D721Med (cell line): ENCODE measurements around the gene NCAPG2.

ENCODE experiments used
- DNase-seq: peaks from one replicate; pipeline ENCODE4 v3.0.0; 2011; ENCODE audit warnings: low spot score; ENCODE audit not compliant: insufficient read length
- FAIRE-seq: peaks from 2 replicates; lab custom pipeline; 2011; peaks lifted over from hg19 to GRCh38; lab: Jason Lieb, UNC
- TF ChIP-seq, protein P1 (sequence below): IDR thresholded peaks from 2 replicates; pipeline ENCODE4 v1.5.1; 2012; ENCODE audit warnings: mild to moderate bottlenecking, control low read depth; ENCODE audit not compliant: insufficient read depth; ENCODE audit errors: missing control alignments

Gene NCAPG2

DNA sequence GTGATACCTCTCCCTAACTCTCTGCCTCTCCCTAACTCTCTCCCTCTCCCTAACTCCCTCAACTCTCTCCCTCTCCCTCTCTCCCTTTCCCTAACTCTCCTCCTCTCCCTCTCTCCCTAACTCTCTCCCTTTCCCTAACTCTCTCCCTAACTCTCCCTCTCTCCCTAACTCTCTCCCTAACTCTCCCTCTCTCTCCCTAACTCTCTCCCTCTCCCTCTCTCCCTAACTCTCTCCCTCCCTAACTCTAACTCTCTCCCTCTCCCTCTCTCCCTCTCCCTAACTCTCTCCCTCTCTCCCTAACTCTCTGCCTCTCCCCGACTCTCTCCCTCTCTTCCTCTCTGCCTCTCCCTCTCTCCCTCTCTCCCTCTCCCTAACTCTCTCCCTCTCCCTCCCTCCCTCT, 115.0 kb downstream of the NCAPG2 start:
- no peak for FAIRE-seq
- TF ChIP-seq, protein P1, sequence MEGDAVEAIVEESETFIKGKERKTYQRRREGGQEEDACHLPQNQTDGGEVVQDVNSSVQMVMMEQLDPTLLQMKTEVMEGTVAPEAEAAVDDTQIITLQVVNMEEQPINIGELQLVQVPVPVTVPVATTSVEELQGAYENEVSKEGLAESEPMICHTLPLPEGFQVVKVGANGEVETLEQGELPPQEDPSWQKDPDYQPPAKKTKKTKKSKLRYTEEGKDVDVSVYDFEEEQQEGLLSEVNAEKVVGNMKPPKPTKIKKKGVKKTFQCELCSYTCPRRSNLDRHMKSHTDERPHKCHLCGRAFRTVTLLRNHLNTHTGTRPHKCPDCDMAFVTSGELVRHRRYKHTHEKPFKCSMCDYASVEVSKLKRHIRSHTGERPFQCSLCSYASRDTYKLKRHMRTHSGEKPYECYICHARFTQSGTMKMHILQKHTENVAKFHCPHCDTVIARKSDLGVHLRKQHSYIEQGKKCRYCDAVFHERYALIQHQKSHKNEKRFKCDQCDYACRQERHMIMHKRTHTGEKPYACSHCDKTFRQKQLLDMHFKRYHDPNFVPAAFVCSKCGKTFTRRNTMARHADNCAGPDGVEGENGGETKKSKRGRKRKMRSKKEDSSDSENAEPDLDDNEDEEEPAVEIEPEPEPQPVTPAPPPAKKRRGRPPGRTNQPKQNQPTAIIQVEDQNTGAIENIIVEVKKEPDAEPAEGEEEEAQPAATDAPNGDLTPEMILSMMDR: no peak

DNA sequence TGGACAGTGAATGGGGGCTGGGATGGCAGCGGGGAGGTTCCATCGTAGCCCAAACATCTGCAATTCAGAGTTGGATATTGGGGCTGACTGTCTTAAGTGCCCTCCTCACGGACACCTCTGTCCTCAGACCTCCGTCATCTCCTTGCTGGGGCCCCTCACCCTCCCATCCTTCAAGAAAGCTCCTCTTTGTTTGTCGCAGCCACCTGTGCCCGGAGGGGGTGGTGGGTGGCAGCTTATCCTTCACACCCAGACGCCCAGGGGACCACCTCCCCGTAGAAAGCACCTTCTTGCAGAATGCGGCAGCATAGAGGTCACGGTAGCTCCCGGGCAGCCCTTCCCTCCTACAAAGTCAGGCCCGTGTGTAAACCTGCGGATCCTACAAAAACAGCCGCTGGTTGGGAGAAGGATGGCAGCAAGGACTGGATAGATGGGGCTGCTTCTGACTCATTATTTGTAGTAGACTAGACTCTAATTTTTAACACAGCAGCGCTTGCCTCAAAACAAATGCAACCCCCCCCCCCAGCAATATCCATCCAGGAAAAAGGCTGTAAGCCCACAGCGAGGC, 115.6 kb downstream of the NCAPG2 start:
- TF ChIP-seq, protein P1: no peak
- FAIRE-seq (no peak), DNase-seq (no peak)

More for the DNA sequence above, 115.0 kb downstream of the NCAPG2 start:
- DNase-seq: no peak

DNA sequence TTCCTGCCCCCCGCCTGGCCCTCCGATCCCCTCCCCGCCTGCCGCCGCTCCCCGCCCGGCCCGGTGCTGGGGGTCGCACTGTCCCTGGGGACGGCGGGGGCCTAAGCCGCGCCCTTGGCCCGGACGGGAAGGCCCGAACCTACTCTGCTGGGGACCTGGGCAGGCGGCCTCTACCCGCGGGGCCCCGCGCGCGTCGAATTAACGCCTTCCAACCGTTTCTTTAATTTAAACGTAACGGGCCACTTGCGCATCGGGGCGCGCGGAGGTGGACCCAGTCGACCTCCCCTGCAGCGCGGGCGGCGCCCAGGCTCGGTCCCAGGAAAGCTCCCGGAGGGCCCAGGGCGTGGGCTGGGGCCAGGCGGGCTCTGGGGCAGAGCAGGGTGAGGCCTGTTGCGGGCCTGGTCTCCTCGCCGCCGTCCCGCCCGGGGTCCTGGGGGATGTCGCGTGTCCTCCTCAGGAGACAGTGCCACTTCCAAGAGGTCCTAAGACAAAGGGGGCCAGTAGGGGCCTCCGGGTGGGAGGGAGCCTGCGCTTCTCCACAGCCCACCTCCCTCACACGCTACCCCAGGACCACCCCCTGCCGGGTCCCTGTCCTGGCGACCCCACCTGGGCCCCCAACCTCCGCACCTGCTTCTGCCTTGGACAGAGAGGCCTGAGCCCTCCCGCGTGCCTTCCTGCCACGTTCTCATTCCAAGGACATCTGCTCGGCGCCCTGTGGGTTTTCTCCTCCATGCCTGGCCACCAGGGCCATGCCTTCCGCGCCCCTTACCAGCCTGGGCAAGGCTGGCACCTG, 116.3 kb downstream of the NCAPG2 start:
- TF ChIP-seq, protein P1: no peak
- FAIRE-seq (no peak), DNase-seq (no peak)

DNA sequence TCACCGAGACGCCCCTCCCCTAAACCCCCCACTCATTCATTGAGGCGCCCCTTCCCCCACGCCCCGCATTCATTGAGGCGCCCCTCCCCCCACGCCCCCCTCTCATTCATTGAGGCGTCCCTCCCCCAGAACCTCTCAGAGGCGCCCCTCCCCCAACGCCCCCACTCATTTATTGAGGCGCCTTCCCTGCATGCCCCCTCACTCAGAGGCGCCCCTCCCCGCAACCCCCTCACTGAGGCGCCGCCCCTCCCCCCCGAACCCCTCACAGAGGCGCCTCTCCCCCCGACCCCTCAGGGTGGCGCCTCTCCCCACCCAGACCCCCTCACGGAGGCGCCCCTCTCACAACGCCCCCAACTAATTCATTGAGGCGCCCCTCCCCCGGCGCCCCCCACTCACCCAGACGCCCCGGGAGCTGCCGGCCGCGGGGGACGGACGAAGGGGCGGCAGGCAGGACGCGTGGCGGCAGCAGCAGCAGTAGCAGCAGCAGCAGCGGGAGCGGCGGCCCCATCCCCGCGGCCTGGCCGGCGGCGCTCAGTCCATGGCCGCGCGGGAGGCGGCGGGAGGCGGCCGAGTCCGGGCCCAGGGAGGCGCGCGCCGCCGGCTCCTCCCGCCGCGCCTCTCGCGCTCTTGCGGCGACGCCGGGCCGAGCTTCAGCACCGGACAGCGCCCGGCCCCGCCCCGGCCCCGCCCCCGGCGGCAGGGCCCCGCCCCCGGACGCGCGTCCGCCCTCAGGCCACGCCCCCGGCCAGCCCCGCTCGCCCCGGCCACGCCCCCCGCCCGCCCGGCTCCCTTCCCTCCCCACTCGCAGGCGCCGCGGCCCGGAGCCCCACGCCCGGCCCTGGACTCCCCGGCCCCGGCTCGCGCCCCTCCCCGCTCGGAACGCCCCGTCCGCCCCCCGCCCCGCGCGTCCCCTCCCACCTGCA, 117.2 kb downstream of the NCAPG2 start, which contains the start of gene PTPRN2:
PTPRN2 (minus strand) TSS at position 662 of the 923 bp plus-strand sequence.
- FAIRE-seq: no peak
- TF ChIP-seq, protein P1: no peak
- peak; percentile 85 for DNase-seq

DNA sequence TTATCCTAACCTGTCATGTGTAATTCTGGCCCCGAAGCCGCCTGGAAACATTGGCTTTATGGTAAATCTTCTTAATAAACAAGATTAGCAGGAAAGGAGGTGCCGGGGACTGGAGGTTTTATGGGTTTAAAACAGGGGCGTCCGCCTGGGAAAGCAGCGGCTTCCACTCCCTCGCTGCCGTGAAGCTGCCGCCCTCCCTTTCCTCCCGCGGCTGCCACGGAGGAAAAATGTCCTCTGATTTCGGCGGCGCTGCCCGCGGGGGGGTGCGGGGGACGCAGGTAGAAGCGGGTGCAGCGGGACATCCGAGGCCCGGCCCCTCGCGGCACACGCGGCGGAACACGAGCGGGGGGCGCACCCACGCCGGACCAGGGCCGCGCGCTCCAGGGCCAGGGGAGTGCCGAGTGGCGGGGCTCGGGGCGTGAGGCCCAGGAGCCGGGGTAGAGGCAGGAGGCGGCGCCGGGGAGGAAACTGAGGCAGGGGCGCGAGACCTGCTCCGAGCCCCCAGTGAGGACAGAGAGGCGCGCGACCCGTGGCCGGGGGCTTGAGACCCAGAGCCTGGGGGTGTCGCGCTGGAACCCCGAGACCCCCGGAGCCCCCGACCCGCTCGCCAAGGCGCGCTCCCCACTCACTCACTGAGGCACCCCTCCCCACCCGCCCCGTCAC, 118.0 kb downstream of the NCAPG2 start:
- TF ChIP-seq, protein P1: no peak
- FAIRE-seq (no peak), DNase-seq (peak; percentile 72)

DNA sequence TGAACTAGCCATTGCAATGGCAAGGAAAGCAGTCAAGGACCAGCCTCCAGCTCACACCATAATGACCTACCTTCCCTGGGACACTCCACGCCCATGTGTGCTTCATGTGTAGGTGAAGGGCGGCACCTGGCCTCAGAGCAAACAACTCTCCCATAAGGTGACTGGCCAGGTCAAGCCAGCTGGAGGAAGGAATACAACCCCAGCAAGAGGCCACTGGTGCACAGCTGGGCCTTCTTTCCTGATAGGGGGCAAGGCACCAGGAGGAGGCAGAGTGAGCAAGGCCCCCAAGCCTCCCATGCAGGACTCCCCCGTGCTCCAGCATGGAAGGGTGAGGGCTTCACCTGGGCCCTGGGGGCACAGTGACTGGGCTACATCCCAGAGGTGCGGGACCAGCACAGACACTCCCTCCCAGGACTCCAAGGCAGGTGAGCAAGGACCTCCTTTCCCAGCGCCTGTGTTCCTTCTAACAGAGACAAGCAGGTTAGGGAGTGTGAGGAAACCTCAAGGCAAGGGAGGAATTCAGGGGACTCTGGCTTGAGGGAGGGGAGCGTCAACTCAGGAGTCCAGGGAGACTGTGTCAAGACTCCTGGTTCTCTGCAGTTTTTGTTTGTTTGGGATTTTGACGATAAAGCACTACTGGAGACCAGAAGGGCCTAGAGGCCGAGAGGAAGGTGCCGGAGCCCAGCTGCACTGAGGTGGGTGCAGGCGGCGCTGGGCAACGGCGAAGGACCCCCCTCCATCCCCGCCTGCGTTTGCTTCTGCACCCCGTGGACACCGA, 118.7 kb downstream of the NCAPG2 start:
- TF ChIP-seq, protein P1: no peak
- DNase-seq (no peak), FAIRE-seq (no peak)
